ENCODE measurements around the gene ZNF827.

GRCh38 chr4:145795521-145795920 is 143.1 kb downstream of the ZNF827 start:
- TF ChIP-seq ZNF384 (IDR thresholded peaks at IDR 0.05) = no peak
- TF ChIP-seq L3MBTL2 (conservative IDR thresholded peaks at IDR 0.05) = no peak
- TF ChIP-seq TARDBP (IDR thresholded peaks at IDR 0.05) = no peak
- no peak for TF ChIP-seq BHLHE40 (IDR thresholded peaks at IDR 0.05; ENCODE audit: borderline replicate concordance)
- no peak for TF ChIP-seq FOXM1 (IDR thresholded peaks at IDR 0.05; ENCODE audit: borderline replicate concordance)
- TF ChIP-seq SUZ12 (IDR thresholded peaks at IDR 0.05) = no peak
- no peak for TF ChIP-seq HDGF (IDR thresholded peaks at IDR 0.05; ENCODE audit: borderline replicate concordance)
- no peak for TF ChIP-seq ELF4 (IDR thresholded peaks at IDR 0.05)
- TF ChIP-seq NFRKB (IDR thresholded peaks at IDR 0.05) = no peak
- no peak for TF ChIP-seq PKNOX1 (IDR thresholded peaks at IDR 0.05)
- TF ChIP-seq FOXA1 (IDR thresholded peaks at IDR 0.05) = no peak

Data from HEK293T (cell line).